ENCODE data around the gene RCBTB1.
"Not testable (repeated sequence)": the region's sequence is repeated elsewhere in the genome, so short reads cannot be mapped to it uniquely, and the experiment has no call there.

RCBTB1 gene

DNA sequence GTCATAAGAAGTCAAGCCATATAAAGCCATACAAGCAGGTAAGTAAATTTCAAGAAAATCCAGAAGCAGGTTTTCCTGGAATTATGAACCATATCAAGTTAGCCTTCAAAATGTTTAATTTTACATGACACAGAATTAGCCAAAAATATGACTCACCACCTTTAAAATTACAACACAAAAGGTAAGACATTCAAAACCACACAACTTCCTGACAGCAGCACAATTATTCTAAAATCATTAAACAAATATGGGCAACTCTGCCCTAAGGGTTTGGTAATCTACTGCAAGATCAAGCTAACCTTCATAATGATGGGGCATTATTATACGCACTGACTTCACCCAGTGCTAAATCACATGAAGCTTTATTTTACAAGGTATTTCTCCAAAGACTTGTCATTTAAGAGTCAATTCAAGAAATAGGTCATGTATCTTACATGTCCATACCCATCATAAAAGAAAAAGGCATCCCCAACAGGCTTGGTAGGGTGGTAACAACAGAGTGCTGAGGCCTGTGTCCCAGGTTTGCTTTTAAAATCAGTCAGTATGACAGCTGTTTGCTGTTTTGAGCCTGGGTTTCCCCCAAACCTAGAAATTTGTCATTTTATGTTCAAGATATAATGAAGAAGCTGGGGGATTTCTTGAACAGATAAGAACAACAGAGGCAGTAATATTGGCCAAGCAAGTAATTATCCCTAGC is 15.2 kb downstream of the RCBTB1 start:
- H3K36me3 ChIP-seq (ENCODE audit: control insufficient read depth, low read depth, low read length) = peaks cover 10% of the 10 kb centered on the region
- no peaks in the 10 kb centered on the region for H3K9me3 ChIP-seq (ENCODE audit: control insufficient read depth, low read depth, low read length)

DNA sequence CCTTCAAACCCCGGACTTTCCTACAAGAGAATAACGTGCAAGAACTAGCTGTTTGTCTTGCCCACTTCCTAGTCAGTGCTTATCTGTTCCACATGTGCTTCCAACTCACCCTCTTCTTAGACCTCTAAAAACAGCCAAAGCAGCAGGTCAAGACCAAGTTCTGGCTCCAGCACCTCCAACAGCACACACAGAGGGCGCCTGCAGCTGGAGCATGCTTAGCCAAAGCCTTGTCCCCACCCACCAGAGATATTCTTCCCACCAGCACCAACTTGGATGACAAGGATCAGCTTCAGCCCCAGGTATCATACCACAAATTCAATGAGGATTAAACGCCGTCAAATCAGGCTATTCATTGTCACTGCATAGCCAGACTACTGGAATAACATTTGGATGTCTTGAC is 17.9 kb downstream of the RCBTB1 start:
- H3K36me3 ChIP-seq (ENCODE audit: control insufficient read depth, low read depth, low read length) = peaks cover 17% of the 10 kb centered on the region
- no peaks in the 10 kb centered on the region for H3K9me3 ChIP-seq (ENCODE audit: control insufficient read depth, low read depth, low read length)
- no peaks in the 10 kb centered on the region for H3K4me1 ChIP-seq (ENCODE audit: control insufficient read depth, low read depth, low read length)
- H3K9ac ChIP-seq (ENCODE audit: low read length) = no peak overlapping the region
- H3K4me3 ChIP-seq (ENCODE audit: low read length) = no peak overlapping the region
- no peak overlapping the region for H3K27ac ChIP-seq (ENCODE audit: low read length)
- no peaks in the 10 kb centered on the region for H3K27me3 ChIP-seq (ENCODE audit: control insufficient read depth, insufficient read depth, low read length)

More for the DNA sequence above, 15.2 kb downstream of the RCBTB1 start:
- H3K4me3 ChIP-seq (ENCODE audit: low read length) = no peak overlapping the region
- no peak overlapping the region for H3K9ac ChIP-seq (ENCODE audit: low read length)
- no peak overlapping the region for H3K27ac ChIP-seq (ENCODE audit: low read length)
- H3K4me1 ChIP-seq (ENCODE audit: control insufficient read depth, low read depth, low read length) = no peaks in the 10 kb centered on the region
- no peaks in the 10 kb centered on the region for H3K27me3 ChIP-seq (ENCODE audit: control insufficient read depth, insufficient read depth, low read length)

DNA sequence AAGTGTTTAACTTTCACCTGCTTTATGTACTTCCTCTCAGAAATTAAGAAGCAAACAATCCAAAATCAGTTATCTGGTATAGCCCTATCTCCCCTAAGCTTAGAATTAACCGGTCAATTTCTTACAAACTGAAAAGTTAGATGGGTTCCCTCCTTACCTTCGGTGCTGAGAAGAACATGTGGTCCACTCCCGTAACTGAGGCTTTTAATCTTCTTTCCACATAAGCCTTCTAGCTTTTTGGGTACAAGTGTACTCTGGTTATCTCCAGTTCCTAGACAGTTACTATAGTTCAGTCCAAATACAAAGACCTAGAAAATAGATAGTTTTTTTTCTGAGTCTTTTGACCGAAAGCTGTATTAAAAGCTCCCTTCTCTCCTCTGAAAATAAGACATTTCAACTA is 18.9 kb downstream of the RCBTB1 start:
- Histone ChIP-seq H3K36me3 (ENCODE audit: control insufficient read depth, low read depth, low read length) (peaks cover 17% of the 10 kb centered on the region), H3K4me3 (ENCODE audit: low read length) (no peak overlapping the region), H3K27me3 (ENCODE audit: control insufficient read depth, insufficient read depth, low read length) (no peaks in the 10 kb centered on the region)

GRCh38 chr13:49565461-49565860 is 19.9 kb downstream of the RCBTB1 start:
- not testable (repeated sequence) for H3K9ac ChIP-seq (ENCODE audit: low read length); H3K27ac ChIP-seq (ENCODE audit: low read length); H3K4me1 ChIP-seq (ENCODE audit: control insufficient read depth, low read depth, low read length); H3K27me3 ChIP-seq (ENCODE audit: control insufficient read depth, insufficient read depth, low read length); H3K9me3 ChIP-seq (ENCODE audit: control insufficient read depth, low read depth, low read length); H3K4me3 ChIP-seq (ENCODE audit: low read length)
- peaks cover 17% of the 10 kb centered on the region for H3K36me3 ChIP-seq (ENCODE audit: control insufficient read depth, low read depth, low read length)

More for the DNA sequence above, 18.9 kb downstream of the RCBTB1 start:
- H3K9me3 ChIP-seq (ENCODE audit: control insufficient read depth, low read depth, low read length) = no peaks in the 10 kb centered on the region
- H3K27ac ChIP-seq (ENCODE audit: low read length) = no peak overlapping the region
- no peaks in the 10 kb centered on the region for H3K4me1 ChIP-seq (ENCODE audit: control insufficient read depth, low read depth, low read length)
- H3K9ac ChIP-seq (ENCODE audit: low read length) = no peak overlapping the region

- Histone ChIP-seq H3K9ac (ENCODE audit: low read length) (no peak overlapping the region), H3K36me3 (ENCODE audit: control insufficient read depth, low read depth, low read length) (peaks cover 22% of the 10 kb centered on the region), H3K27me3 (ENCODE audit: control insufficient read depth, insufficient read depth, low read length) (no peaks in the 10 kb centered on the region), H3K4me3 (ENCODE audit: low read length) (no peak overlapping the region), H3K9me3 (ENCODE audit: control insufficient read depth, low read depth, low read length) (no peaks in the 10 kb centered on the region), H3K27ac (ENCODE audit: low read length) (no peak overlapping the region), H3K4me1 (ENCODE audit: control insufficient read depth, low read depth, low read length) (no peaks in the 10 kb centered on the region)
These were observed 21.8 kb downstream of the RCBTB1 start for GRCh38 chr13:49563516-49563915.

DNA sequence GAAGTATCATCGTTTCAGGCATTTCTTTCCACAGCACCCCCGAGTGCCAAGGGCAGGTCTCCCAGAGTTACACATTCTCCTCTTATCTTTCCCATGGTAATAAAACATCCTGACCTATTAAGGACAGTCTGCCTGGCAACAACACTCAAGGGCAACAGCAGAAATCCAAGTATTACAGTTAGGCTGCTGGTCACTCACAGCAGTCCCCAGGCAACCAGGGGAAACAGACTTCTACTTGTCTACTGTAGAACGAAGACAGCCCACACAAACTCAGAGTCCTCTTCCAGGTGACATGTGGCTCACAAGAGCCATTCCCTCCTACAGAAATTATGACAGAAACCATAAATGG is 24.3 kb downstream of the RCBTB1 start:
- H3K36me3 ChIP-seq (ENCODE audit: control insufficient read depth, low read depth, low read length) = peaks cover 16% of the 10 kb centered on the region
- no peak overlapping the region for H3K9ac ChIP-seq (ENCODE audit: low read length)
- H3K4me1 ChIP-seq (ENCODE audit: control insufficient read depth, low read depth, low read length) = no peaks in the 10 kb centered on the region
- H3K4me3 ChIP-seq (ENCODE audit: low read length) = no peak overlapping the region
- H3K27ac ChIP-seq (ENCODE audit: low read length) = no peak overlapping the region
- no peaks in the 10 kb centered on the region for H3K27me3 ChIP-seq (ENCODE audit: control insufficient read depth, insufficient read depth, low read length)
- H3K9me3 ChIP-seq (ENCODE audit: control insufficient read depth, low read depth, low read length) = no peaks in the 10 kb centered on the region

GRCh38 chr13:49560270-49561061 is 24.9 kb downstream of the RCBTB1 start:
- no peak overlapping the region for H3K27ac ChIP-seq (ENCODE audit: low read length)
- no peaks in the 10 kb centered on the region for H3K27me3 ChIP-seq (ENCODE audit: control insufficient read depth, insufficient read depth, low read length)
- no peak overlapping the region for H3K4me3 ChIP-seq (ENCODE audit: low read length)
- H3K4me1 ChIP-seq (ENCODE audit: control insufficient read depth, low read depth, low read length) = no peaks in the 10 kb centered on the region
- peaks cover 19% of the 10 kb centered on the region for H3K36me3 ChIP-seq (ENCODE audit: control insufficient read depth, low read depth, low read length)
- no peak overlapping the region for H3K9ac ChIP-seq (ENCODE audit: low read length)
- no peaks in the 10 kb centered on the region for H3K9me3 ChIP-seq (ENCODE audit: control insufficient read depth, low read depth, low read length)

DNA sequence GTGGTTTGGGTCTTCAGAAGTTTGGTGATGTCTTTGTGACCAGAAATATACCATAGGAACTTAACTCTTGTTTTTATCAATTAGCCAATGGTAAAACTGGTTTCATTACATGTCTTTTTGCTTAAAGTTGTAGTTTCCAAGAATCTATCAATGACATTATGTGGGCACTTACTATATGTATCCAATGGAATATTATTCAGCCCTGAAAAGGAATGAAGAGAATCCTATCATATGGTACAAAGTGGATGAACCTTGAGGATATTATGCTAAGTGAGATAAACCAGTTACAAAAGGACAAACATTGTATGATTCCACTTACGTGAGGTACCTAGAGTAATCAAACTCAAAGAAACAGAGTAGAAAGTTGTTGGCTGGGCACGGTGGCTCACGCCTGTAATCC is 26.4 kb downstream of the RCBTB1 start:
- Histone ChIP-seq H3K4me1 (ENCODE audit: control insufficient read depth, low read depth, low read length) (no peaks in the 10 kb centered on the region), H3K36me3 (ENCODE audit: control insufficient read depth, low read depth, low read length) (peaks cover 18% of the 10 kb centered on the region), H3K4me3 (ENCODE audit: low read length) (no peak overlapping the region)

DNA sequence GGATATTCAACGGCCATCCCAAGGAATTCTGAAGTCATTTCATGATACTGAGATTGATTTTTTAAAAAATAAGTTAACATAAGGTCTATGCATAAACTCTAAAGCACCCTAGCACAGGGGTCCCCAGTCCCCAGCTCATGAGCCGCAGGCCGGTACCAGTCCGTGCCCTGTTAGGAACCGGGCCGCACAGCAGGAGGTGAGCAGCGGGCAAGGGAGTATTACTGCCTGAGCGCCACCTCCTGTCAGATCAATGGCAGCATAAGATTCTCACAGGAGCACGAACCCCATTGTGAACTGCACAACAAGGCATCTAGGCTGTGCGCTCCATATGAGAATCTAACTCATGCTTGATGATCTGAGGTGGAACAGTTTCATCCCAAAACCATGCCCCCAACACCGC is 31.0 kb downstream of the RCBTB1 start:
- Histone ChIP-seq H3K27ac (ENCODE audit: low read length) (no peak overlapping the region), H3K27me3 (ENCODE audit: control insufficient read depth, insufficient read depth, low read length) (no peaks in the 10 kb centered on the region), H3K9me3 (ENCODE audit: control insufficient read depth, low read depth, low read length) (no peaks in the 10 kb centered on the region), H3K4me1 (ENCODE audit: control insufficient read depth, low read depth, low read length) (no peaks in the 10 kb centered on the region), H3K4me3 (ENCODE audit: low read length) (no peak overlapping the region), H3K36me3 (ENCODE audit: control insufficient read depth, low read depth, low read length) (peaks cover 15% of the 10 kb centered on the region), H3K9ac (ENCODE audit: low read length) (no peak overlapping the region)

More for the DNA sequence above, 26.4 kb downstream of the RCBTB1 start:
- H3K9me3 ChIP-seq (ENCODE audit: control insufficient read depth, low read depth, low read length) = no peaks in the 10 kb centered on the region
- H3K27ac ChIP-seq (ENCODE audit: low read length) = no peak overlapping the region
- H3K27me3 ChIP-seq (ENCODE audit: control insufficient read depth, insufficient read depth, low read length) = no peaks in the 10 kb centered on the region
- no peak overlapping the region for H3K9ac ChIP-seq (ENCODE audit: low read length)

DNA sequence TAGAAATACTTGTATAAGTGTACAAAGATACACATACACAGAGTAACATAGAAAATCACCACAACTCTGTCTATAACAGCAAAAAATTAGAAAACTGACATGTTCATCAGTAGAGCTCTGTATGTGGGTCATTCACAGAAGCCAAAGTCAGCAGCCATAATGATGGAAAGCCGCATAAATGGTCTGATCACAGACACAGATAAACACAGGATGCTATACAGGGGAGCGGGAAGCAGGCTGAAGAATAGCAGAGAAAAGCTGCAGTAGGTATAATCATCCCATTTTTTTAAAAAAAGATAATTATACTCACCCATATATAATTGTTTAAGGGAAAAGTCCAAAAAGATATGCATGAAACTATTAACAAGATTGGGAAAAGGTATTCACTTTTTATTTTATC is 31.5 kb downstream of the RCBTB1 start:
- no peak overlapping the region for H3K9ac ChIP-seq (ENCODE audit: low read length)
- peaks cover 13% of the 10 kb centered on the region for H3K36me3 ChIP-seq (ENCODE audit: control insufficient read depth, low read depth, low read length)
- no peak overlapping the region for H3K4me3 ChIP-seq (ENCODE audit: low read length)
- H3K27me3 ChIP-seq (ENCODE audit: control insufficient read depth, insufficient read depth, low read length) = no peaks in the 10 kb centered on the region
- H3K9me3 ChIP-seq (ENCODE audit: control insufficient read depth, low read depth, low read length) = no peaks in the 10 kb centered on the region
- H3K4me1 ChIP-seq (ENCODE audit: control insufficient read depth, low read depth, low read length) = no peaks in the 10 kb centered on the region
- H3K27ac ChIP-seq (ENCODE audit: low read length) = no peak overlapping the region

GRCh38 chr13:49550942-49551644 is 34.3 kb downstream of the RCBTB1 start:
- no peak overlapping the region for H3K4me3 ChIP-seq (ENCODE audit: low read length)
- H3K9ac ChIP-seq (ENCODE audit: low read length) = no peak overlapping the region
- H3K36me3 ChIP-seq (ENCODE audit: control insufficient read depth, low read depth, low read length) = peaks cover 13% of the 10 kb centered on the region
- no peaks in the 10 kb centered on the region for H3K4me1 ChIP-seq (ENCODE audit: control insufficient read depth, low read depth, low read length)
- H3K27ac ChIP-seq (ENCODE audit: low read length) = no peak overlapping the region
- H3K27me3 ChIP-seq (ENCODE audit: control insufficient read depth, insufficient read depth, low read length) = no peaks in the 10 kb centered on the region
- no peaks in the 10 kb centered on the region for H3K9me3 ChIP-seq (ENCODE audit: control insufficient read depth, low read depth, low read length)
